Natural killer cell (primary cell): Measurements from ENCODE around the gene VAMP1. TPM values are rescaled to one million over a fixed set of nuclear protein-coding genes. Genes with fewer than 3 reads are reported as not detected.

Source experiments
- ATAC-seq, 3 donors: fragments of 150-1000 bp in 2 of 3; fragments of 200-7000 bp in 1 of 3; cut with Tn5 transposase; 1 replicate in 1 of 3; 2 replicates in 2 of 3; pipeline ENCODE4 v1.10.0; 2021; ENCODE audit warnings: mild to moderate bottlenecking in 2 of 3, moderate library complexity in 2 of 3
- DNase-seq, 2 donors: peaks; one replicate each; pipeline versions ENCODE4 v3.0.0 to v3.0.0-alpha.2; 2013 to 2021; ENCODE audit warnings: mixed read lengths in 1 of 2
- H3K27ac ChIP-seq: one replicate; pipeline ENCODE4 v1.5.1; 2013; ENCODE audit warnings: mild to moderate bottlenecking, low read length
- H3K27me3 ChIP-seq: one replicate; pipeline ENCODE4 v1.6.1; 2013; ENCODE audit warnings: low read length; ENCODE audit not compliant: control insufficient read depth, insufficient read depth
- H3K36me3 ChIP-seq: one replicate; pipeline ENCODE4 v1.6.1; 2013; ENCODE audit warnings: low read length; ENCODE audit not compliant: control insufficient read depth, insufficient read depth
- H3K4me1 ChIP-seq: one replicate; pipeline ENCODE4 v1.6.1; 2013; ENCODE audit warnings: low read length; ENCODE audit not compliant: control insufficient read depth, insufficient read depth
- H3K4me3 ChIP-seq: one replicate; pipeline ENCODE4 v1.5.1; 2013; ENCODE audit warnings: low read length
- H3K9me3 ChIP-seq: one replicate; pipeline ENCODE4 v1.6.1; 2013; ENCODE audit warnings: low read length; ENCODE audit not compliant: control insufficient read depth, insufficient read depth
- H3K27ac Mint-ChIP-seq, 2 donors: one replicate each; pipeline ENCODE4 v1.8.0; 2022; ENCODE audit warnings: mild to moderate bottlenecking in 2 of 2, mixed read lengths in 2 of 2, moderate library complexity in 1 of 2
- H3K27me3 Mint-ChIP-seq, 2 donors: one replicate each; pipeline ENCODE4 v1.8.0; 2022; ENCODE audit warnings: low read depth in 2 of 2, mixed read lengths in 2 of 2
- H3K36me3 Mint-ChIP-seq: one replicate; pipeline ENCODE4 v1.8.0; 2022; ENCODE audit warnings: mixed read lengths
- H3K4me1 Mint-ChIP-seq, 2 donors: one replicate each; pipeline ENCODE4 v1.8.0; 2022; ENCODE audit warnings: mixed read lengths in 2 of 2
- H3K4me3 Mint-ChIP-seq: one replicate; pipeline ENCODE4 v1.8.0; 2022; ENCODE audit warnings: mild to moderate bottlenecking, moderate library complexity, mixed read lengths
- H3K9me3 Mint-ChIP-seq, 2 donors: one replicate each; pipeline ENCODE4 v1.8.0; 2022; ENCODE audit warnings: mixed read lengths in 2 of 2
- CTCF ChIP-seq: fragments of 200-600 bp; IDR thresholded peaks from one replicate; pipeline ENCODE4 v1.8.0; 2022; ENCODE audit warnings: antibody characterized with exemption
- WGBS: methylation state at CpG from one replicate; pipeline ENCODE4 v1.1.7; 2013; ENCODE audit warnings: missing lambda C conversion rate; ENCODE audit not compliant: insufficient coverage; 5-methylcytosine and 5-hydroxymethylcytosine counted together
- intact Hi-C: fragments of 100-400 bp; cut with micrococcal nuclease; formaldehyde crosslinking; loops from one replicate; pipeline ENCODE4 v1.14.2; 2022
- total RNA-seq, 4 donors: library from RNA; stranded (reverse); fragments of 120-200 nt in 1 of 4; gene quantifications; one replicate each; pipeline versions ENCODE4 v1.2.3 to v1.2.4, GENCODE V29; 2013 to 2022

Gene VAMP1
- total RNA-seq, 3 donors from 2014 or later (not counting 1 experiment from before 2014, with no cell fraction given) = 81.0 to 84.3 (median 83.8) TPM

- TF ChIP-seq CTCF = no peak
- peaks cover 14 to 40% of the 10 kb centered on the region in 2 donors for H3K4me1 Mint-ChIP-seq
Observed at GRCh38 chr12:6426882-6427671, 43.4 kb downstream of the VAMP1 start.

GRCh38 chr12:6425590-6426531 lies 44.6 kb downstream of the VAMP1 start:
- Mint-ChIP-seq H3K27me3 (no peaks in the 10 kb centered on the region), H3K27ac (peak overlapping the region in 1 of 2 donors; percentile 90), H3K36me3 (no peaks in the 10 kb centered on the region), H3K4me3 (no peak overlapping the region), H3K4me1 (peaks cover 10 to 36% of the 10 kb centered on the region in 2 donors), H3K9me3 (no peaks in the 10 kb centered on the region)
- H3K27me3 ChIP-seq = no peaks in the 10 kb centered on the region
- 78% methylated on average over 23 of the region's 23 CpGs for WGBS
- TF ChIP-seq CTCF = no peak
- DNase-seq = peak in 1 of 2 donors; percentile 66
- H3K27ac ChIP-seq = peak overlapping the region; percentile 76
- no peaks in the 10 kb centered on the region for H3K36me3 ChIP-seq
- intact Hi-C loops = no loop called here
- H3K9me3 ChIP-seq = no peaks in the 10 kb centered on the region
- ATAC-seq = no peak
- H3K4me3 ChIP-seq = no peak overlapping the region
- peaks cover 40% of the 10 kb centered on the region for H3K4me1 ChIP-seq

More at GRCh38 chr12:6426882-6427671, 43.4 kb downstream of the VAMP1 start:
- Mint-ChIP-seq H3K4me3 (peak overlapping the region; percentile 13), H3K36me3 (no peaks in the 10 kb centered on the region), H3K27ac (peak overlapping the region; percentile 70 to 90), H3K9me3 (no peaks in the 10 kb centered on the region), H3K27me3 (no peaks in the 10 kb centered on the region)
- 31% methylated on average over 12 of the region's 14 CpGs for WGBS
- H3K27ac ChIP-seq = peak overlapping the region; percentile 76
- H3K9me3 ChIP-seq = no peaks in the 10 kb centered on the region
- intact Hi-C loops = no loop called here
- H3K36me3 ChIP-seq = no peaks in the 10 kb centered on the region
- peak; percentile 51 to 72 (median 59) for ATAC-seq
- H3K4me1 ChIP-seq = peaks cover 40% of the 10 kb centered on the region
- H3K27me3 ChIP-seq = no peaks in the 10 kb centered on the region
- H3K4me3 ChIP-seq = no peak overlapping the region
- peak; percentile 51 to 92 for DNase-seq

- no peaks in the 10 kb centered on the region for H3K9me3 ChIP-seq
- no peak overlapping the region for H3K27ac ChIP-seq
- H3K27me3 ChIP-seq = no peaks in the 10 kb centered on the region
- H3K4me1 Mint-ChIP-seq = peaks cover 0 to 26% of the 10 kb centered on the region in 2 donors
- no peaks in the 10 kb centered on the region for H3K27me3 Mint-ChIP-seq
- no peak overlapping the region for H3K27ac Mint-ChIP-seq
- H3K4me3 ChIP-seq = no peak overlapping the region
- no peak for TF ChIP-seq CTCF
- no peak for DNase-seq
- H3K36me3 ChIP-seq = no peaks in the 10 kb centered on the region
- no peaks in the 10 kb centered on the region for H3K36me3 Mint-ChIP-seq
- intact Hi-C loops = no loop called here
- H3K4me3 Mint-ChIP-seq = no peak overlapping the region
- peaks cover 32% of the 10 kb centered on the region for H3K4me1 ChIP-seq
- 90% methylated on average over 8 of the region's 8 CpGs for WGBS
- H3K9me3 Mint-ChIP-seq = no peaks in the 10 kb centered on the region
- peak in 1 of 3 donors; percentile 48 for ATAC-seq
Observed at GRCh38 chr12:6424866-6425265, 45.6 kb downstream of the VAMP1 start.
